H1 (cell line): ENCODE data around the gene SF3B2. TPM values are rescaled to one million over a fixed set of nuclear protein-coding genes. Genes with fewer than 3 reads are reported as not detected.

Experiments used
- CTCF ChIA-PET: fragments of 300-600 bp; sonication (Branson Sonifier 250); formaldehyde crosslinking; loops from one replicate; lab custom pipeline; 2021; ENCODE audit not compliant: partially characterized antibody; lab: Charles Lee
- POLR2A ChIA-PET: fragments of 300-600 bp; sonication (Branson Sonifier 250); formaldehyde crosslinking; loops from one replicate; lab custom pipeline; 2021; ENCODE audit warnings: inconsistent platforms; ENCODE audit not compliant: partially characterized antibody; lab: Charles Lee
- DNase-seq, 2 experiments: peaks; one replicate each; pipeline versions ENCODE4 v3.0.0 to v3.0.0-alpha.2; 2010 to 2022; ENCODE audit warnings: low spot score in 2 of 2, low read depth in 1 of 2, mixed read lengths in 1 of 2
- FAIRE-seq: peaks from 2 replicates; lab custom pipeline; 2011; peaks lifted over from hg19 to GRCh38; lab: Jason Lieb, UNC
- H2AFZ ChIP-seq: 2 replicates; pipeline ENCODE4 v1.8.1; 2012; ENCODE audit warnings: low read length, inconsistent platforms
- H2AK5ac ChIP-seq: 2 replicates; pipeline ENCODE4 v1.6.1; 2013; ENCODE audit warnings: low read depth, low read length
- H2BK120ac ChIP-seq: replicated peaks from 2 replicates; pipeline ENCODE3; 2013; ENCODE audit warnings: low read depth, low read length, inconsistent platforms
- H2BK12ac ChIP-seq: 2 replicates; pipeline ENCODE4 v1.6.1; 2013; ENCODE audit warnings: low read depth, low read length
- H2BK15ac ChIP-seq: 2 replicates; pipeline ENCODE4 v1.6.1; 2013; ENCODE audit warnings: low read length
- H2BK20ac ChIP-seq: 2 replicates; pipeline ENCODE4 v1.6.1; 2013; ENCODE audit warnings: low read length
- H2BK5ac ChIP-seq: 2 replicates; pipeline ENCODE4 v1.6.1; 2013; ENCODE audit warnings: low read depth, low read length
- H3K14ac ChIP-seq: 2 replicates; pipeline ENCODE4 v1.6.1; 2013; ENCODE audit warnings: inconsistent platforms; ENCODE audit not compliant: insufficient read length
- H3K18ac ChIP-seq: 2 replicates; pipeline ENCODE4 v1.6.1; 2013; ENCODE audit warnings: low read length; ENCODE audit errors: extremely low read depth
- H3K23ac ChIP-seq: 2 replicates; pipeline ENCODE4 v1.6.1; 2013; ENCODE audit warnings: inconsistent platforms; ENCODE audit not compliant: insufficient read length
- H3K23me2 ChIP-seq: 2 replicates; pipeline ENCODE4 v1.6.1; 2013; ENCODE audit warnings: low read depth, low read length
- H3K27ac ChIP-seq: 2 replicates; pipeline ENCODE4 v1.6.1; 2011; ENCODE audit warnings: low read depth, low read length, inconsistent platforms
- H3K27me3 ChIP-seq, 4 experiments: replicated peaks in 1 of 4; 1 replicate in 1 of 4; 2 replicates in 3 of 4; pipeline versions ENCODE4 v1.6.1 to v1.8.1; 2011 to 2013; ENCODE audit warnings: low read length in 3 of 4, mild to moderate bottlenecking in 3 of 4, inconsistent platforms in 2 of 4, mixed read lengths in 2 of 4, moderate library complexity in 1 of 4; ENCODE audit not compliant: control insufficient read depth in 3 of 4, insufficient read depth in 3 of 4; ENCODE audit errors: extremely low read depth in 1 of 4
- H3K36me3 ChIP-seq, 4 experiments: 2 replicates each; pipeline versions ENCODE4 v1.6.1 to v1.8.1; 2011 to 2013; ENCODE audit warnings: mild to moderate bottlenecking in 4 of 4, low read length in 3 of 4, moderate library complexity in 2 of 4, control low read depth in 1 of 4, inconsistent platforms in 1 of 4; ENCODE audit not compliant: insufficient read depth in 4 of 4, control insufficient read depth in 2 of 4
- H3K4ac ChIP-seq: replicated peaks from 2 replicates; pipeline ENCODE3; 2013; ENCODE audit warnings: low read length, low read depth, mixed read lengths, inconsistent platforms; ENCODE audit not compliant: insufficient read length
- H3K4me1 ChIP-seq, 4 experiments: replicated peaks in 1 of 4; 1 replicate in 1 of 4; 2 replicates in 3 of 4; pipeline versions ENCODE4 v1.6.1 to v1.8.1; 2011 to 2013; ENCODE audit warnings: low read length in 3 of 4, inconsistent platforms in 2 of 4, mixed read lengths in 1 of 4; ENCODE audit not compliant: insufficient read depth in 4 of 4, control insufficient read depth in 3 of 4
- H3K4me2 ChIP-seq, 2 experiments: 2 replicates each; pipeline versions ENCODE4 v1.6.1 to v1.8.1; 2011 to 2013; ENCODE audit warnings: low read depth in 2 of 2, low read length in 2 of 2, control low read depth in 1 of 2, inconsistent platforms in 1 of 2, mild to moderate bottlenecking in 1 of 2; ENCODE audit not compliant: insufficient read depth in 1 of 2
- H3K4me3 ChIP-seq, 4 experiments: fragments of 200-600, 300-600 bp in 1 of 4; sonication (generic), shearing (Covaris generic), sonication (Bioruptor Twin) in 1 of 4; 2 replicates each; pipeline versions ENCODE4 v1.5.1 to v1.8.1; 2011 to 2016; ENCODE audit warnings: low read length in 4 of 4, low read depth in 3 of 4, control low read depth in 2 of 4, inconsistent platforms in 2 of 4, mild to moderate bottlenecking in 2 of 4, mixed read lengths in 1 of 4, moderate library complexity in 1 of 4; ENCODE audit not compliant: insufficient read depth in 2 of 4; ENCODE audit errors: extremely low read depth in 1 of 4
- H3K56ac ChIP-seq: replicated peaks from 2 replicates; pipeline ENCODE3; 2013; ENCODE audit warnings: low read depth, mild to moderate bottlenecking, mixed read lengths, low read length, inconsistent platforms; ENCODE audit not compliant: insufficient read length
- H3K79me1 ChIP-seq: 2 replicates; pipeline ENCODE4 v1.6.1; 2013; ENCODE audit warnings: low read depth, low read length, control low read depth
- H3K79me2 ChIP-seq, 2 experiments: 2 replicates each; pipeline versions ENCODE4 v1.6.1 to v1.8.1; 2012 to 2013; ENCODE audit warnings: low read length in 2 of 2, mild to moderate bottlenecking in 2 of 2, inconsistent platforms in 1 of 2; ENCODE audit not compliant: insufficient read depth in 2 of 2, control insufficient read depth in 1 of 2
- H3K9ac ChIP-seq, 4 experiments: replicated peaks in 1 of 4; 1 replicate in 1 of 4; 2 replicates in 3 of 4; pipeline versions ENCODE4 v1.6.1 to v1.8.1; 2011 to 2013; ENCODE audit warnings: low read depth in 3 of 4, low read length in 3 of 4, control low read depth in 2 of 4, mild to moderate bottlenecking in 2 of 4, moderate library complexity in 2 of 4, inconsistent platforms in 1 of 4; ENCODE audit errors: extremely low read depth in 1 of 4
- H3K9me3 ChIP-seq, 2 experiments: 2 replicates each; pipeline versions ENCODE4 v1.6.1 to v1.8.1; 2012 to 2013; ENCODE audit warnings: mild to moderate bottlenecking in 2 of 2, moderate library complexity in 2 of 2, control low read depth in 1 of 2, inconsistent platforms in 1 of 2, low read depth in 1 of 2, low read length in 1 of 2, mixed read lengths in 1 of 2; ENCODE audit not compliant: insufficient read depth in 2 of 2
- H4K20me1 ChIP-seq, 2 experiments: replicated peaks in 1 of 2; 2 replicates each; pipeline versions ENCODE3 to v1.8.1; 2011 to 2013; ENCODE audit warnings: inconsistent platforms in 2 of 2, low read length in 2 of 2, mild to moderate bottlenecking in 1 of 2; ENCODE audit not compliant: insufficient read depth in 2 of 2, control insufficient read depth in 1 of 2
- H4K5ac ChIP-seq: 2 replicates; pipeline ENCODE4 v1.6.1; 2013; ENCODE audit warnings: low read length, low read depth, mixed read lengths, inconsistent platforms; ENCODE audit not compliant: insufficient read length
- H4K8ac ChIP-seq: 2 replicates; pipeline ENCODE4 v1.8.0; 2013; ENCODE audit warnings: mild to moderate bottlenecking, moderate library complexity, low read length, inconsistent platforms; ENCODE audit not compliant: insufficient read depth; ENCODE audit errors: extremely low read depth
- H4K91ac ChIP-seq: replicated peaks from 2 replicates; pipeline ENCODE3; 2013; ENCODE audit warnings: low read length, mixed read lengths, inconsistent platforms; ENCODE audit not compliant: insufficient read length
- ASH2L ChIP-seq: fragments of 200-600, 300-600 bp; sonication (generic); IDR thresholded peaks from one replicate; pipeline ENCODE4 v1.7.1; 2017; ENCODE audit warnings: low read length
- CBX8 ChIP-seq: fragments of 300-800, 300-1000 bp; sonication (generic); IDR thresholded peaks from 2 replicates; pipeline ENCODE4 v1.7.1; 2016; ENCODE audit warnings: low read depth, low read length, borderline replicate concordance
- CHD1 ChIP-seq: IDR thresholded peaks from 2 replicates; pipeline ENCODE4 v1.6.1; 2012; ENCODE audit warnings: low read depth, low read length, improper control_type of control experiment
- CHD2 ChIP-seq: IDR thresholded peaks from 2 replicates; pipeline ENCODE4 v1.6.1; 2012; ENCODE audit warnings: low read length, improper control_type of control experiment
- CREB1 ChIP-seq: IDR thresholded peaks from 2 replicates; pipeline ENCODE4 v1.6.1; 2012; ENCODE audit warnings: inconsistent platforms
- FOSL1 ChIP-seq: IDR thresholded peaks from 2 replicates; pipeline ENCODE4 v1.6.1; 2011; ENCODE audit warnings: mild to moderate bottlenecking, low read depth, low read length, moderate library complexity; ENCODE audit not compliant: insufficient read depth
- JUN ChIP-seq: IDR thresholded peaks from 2 replicates; pipeline ENCODE4 v1.6.1; 2011; ENCODE audit warnings: low read depth, mild to moderate bottlenecking, improper control_type of control experiment, low read length
- JUND ChIP-seq: IDR thresholded peaks from 2 replicates; pipeline ENCODE4 v1.6.1; 2011; ENCODE audit warnings: mild to moderate bottlenecking, improper control_type of control experiment, low read length
- KDM1A ChIP-seq: fragments of 200-600, 300-600 bp; sonication (generic); IDR thresholded peaks from 2 replicates; pipeline ENCODE4 v1.7.1; 2016; ENCODE audit warnings: mild to moderate bottlenecking, low read length, borderline replicate concordance
- KDM5A ChIP-seq: fragments of 200-600 bp; IDR thresholded peaks from 2 replicates; pipeline ENCODE4 v1.7.1; 2012; ENCODE audit warnings: mild to moderate bottlenecking, low read length, inconsistent platforms, mixed read lengths
- NANOG ChIP-seq: IDR thresholded peaks from 2 replicates; pipeline ENCODE4 v1.6.1; 2011; ENCODE audit warnings: low read length, low read depth, mild to moderate bottlenecking, inconsistent platforms; ENCODE audit not compliant: insufficient read depth, poor library complexity, severe bottlenecking
- RBBP5 ChIP-seq: IDR thresholded peaks from 2 replicates; pipeline ENCODE4 v1.7.1; 2012; ENCODE audit warnings: low read depth, mild to moderate bottlenecking, inconsistent platforms, low read length, moderate library complexity, borderline replicate concordance
- SP2 ChIP-seq: IDR thresholded peaks from 2 replicates; pipeline ENCODE4 v1.6.1; 2012; ENCODE audit warnings: mild to moderate bottlenecking, low read length, inconsistent platforms
- WGBS, 2 experiments: shearing (Covaris generic) in 1 of 2; methylation state at CpG; one replicate each; pipeline versions ENCODE4 v1.1.6 to v1.1.7; 2013 to 2015; ENCODE audit warnings: low lambda C conversion rate in 2 of 2, mixed read lengths in 2 of 2, inconsistent platforms in 1 of 2, low coverage in 1 of 2, missing lambda C conversion rate in 1 of 2; ENCODE audit not compliant: insufficient replicate concordance in 2 of 2, insufficient coverage in 1 of 2, insufficient read length in 1 of 2; ENCODE audit errors: extremely low coverage in 1 of 2, missing lambda C conversion rate in 1 of 2; 5-methylcytosine and 5-hydroxymethylcytosine counted together
- polyA plus RNA-seq, 7 experiments: library from polyadenylated mRNA; depleted of rRNA in 3 of 7; stranded (reverse) in 5 of 7; unstranded in 2 of 7; fragments of >200 nt in 5 of 7; fragments of 200-250 nt in 2 of 7; gene quantifications; 1 replicate in 5 of 7; 2 replicates in 1 of 7; 4 replicates in 1 of 7; pipeline versions ENCODE4 v1.2.1 to v1.2.3, GENCODE V29; 2011 to 2013; ENCODE audit warnings: missing spikeins in 2 of 7, mixed read lengths in 2 of 7
- total RNA-seq: library from RNA; stranded (reverse); fragmentation: NEBNext Ultra II Directional; extraction: Animal tissue kit (Norgen Biotek cat#: 25700); gene quantifications from 2 replicates; pipeline ENCODE4 v1.2.1, GENCODE V29; 2021
- TF ChIP-seq, protein P1 (sequence below): IDR thresholded peaks from 2 replicates; pipeline ENCODE4 v1.6.1; 2012; ENCODE audit warnings: inconsistent platforms

SF3B2 gene
- total and polyA plus RNA-seq, 2 of the 8 experiments (the other 6 are each of a cell fraction or from before 2014, with no cell fraction given) = 182 to 237 TPM

DNA sequence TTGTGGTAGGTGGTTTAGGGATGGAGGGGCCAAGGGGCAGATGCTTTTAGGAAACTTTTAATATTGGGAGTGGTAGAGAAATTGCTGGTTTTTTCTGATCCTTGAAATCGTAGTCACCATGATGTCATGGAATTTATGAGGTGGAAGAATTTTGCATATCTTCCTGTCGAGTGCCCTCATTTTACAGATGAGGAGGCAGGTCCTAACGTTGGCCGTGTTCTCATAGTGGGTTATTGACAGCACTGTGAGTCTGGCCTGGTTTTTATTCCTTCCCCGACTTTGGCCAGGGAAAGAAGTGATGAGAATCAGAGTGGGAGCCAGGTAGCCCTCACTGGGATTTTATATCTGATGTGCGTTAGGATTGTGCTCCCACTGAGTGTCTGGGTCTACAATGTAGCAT, 9.1 kb downstream of the SF3B2 start:
- ChIA-PET CTCF (interaction anchor here (8.8 kb wide), 1 partner anchor 6 kb away, joined by 144 read pairs; the partner anchor contains the start of genes GAL3ST3 and SF3B2), POLR2A (interaction anchor here (0.6 to 13.4 kb wide), 5 partner anchors 6 to 215 kb away, joined by 3 to 150 read pairs (median 4); partner anchors contain the start of genes PACS1 and SF3B2)
- Histone ChIP-seq H3K4me1 (no peaks in the 10 kb centered on the region), H3K56ac (no peak overlapping the region), H3K27me3 (no peaks in the 10 kb centered on the region), H3K9me3 (no peaks in the 10 kb centered on the region), H2BK12ac (no peak overlapping the region), H3K23ac (no peak overlapping the region), H2BK5ac (no peak overlapping the region), H4K91ac (no peak overlapping the region), H4K5ac (no peak overlapping the region), H3K36me3 (peaks cover 56 to 94% (median 79%) of the 10 kb centered on the region in 4 experiments), H3K4ac (no peak overlapping the region), H3K18ac (no peak overlapping the region), H4K20me1 (peaks cover 0 to 7% of the 10 kb centered on the region in 2 experiments), H3K79me2 (no peaks in the 10 kb centered on the region), H2AK5ac (no peak overlapping the region), H2BK120ac (no peak overlapping the region), H3K14ac (no peak overlapping the region), H2AFZ (no peak overlapping the region), H3K4me2 (no peak overlapping the region), H3K4me3 (no peak overlapping the region), H3K9ac (no peak overlapping the region), H2BK20ac (no peak overlapping the region), H4K8ac (no peak overlapping the region), H3K79me1 (no peaks in the 10 kb centered on the region), H3K23me2 (no peaks in the 10 kb centered on the region), H2BK15ac (no peak overlapping the region), H3K27ac (no peak overlapping the region)
- no peak for DNase-seq
- WGBS, 2 experiments = 90% methylated on average over 6 of the region's 6 CpGs; no CpG with 5 or more reads in 1 of the 2 experiments
- no peak for FAIRE-seq
- no peak for TF ChIP-seq CREB1
- TF ChIP-seq RBBP5 = no peak
- TF ChIP-seq CHD1 = no peak
- TF ChIP-seq FOSL1 = no peak
- no peak for TF ChIP-seq JUN
- TF ChIP-seq CHD2 = no peak
- no peak for TF ChIP-seq KDM5A
- no peak for TF ChIP-seq NANOG
- no peak for TF ChIP-seq SP2
- TF ChIP-seq ASH2L = no peak
- TF ChIP-seq, protein P1, sequence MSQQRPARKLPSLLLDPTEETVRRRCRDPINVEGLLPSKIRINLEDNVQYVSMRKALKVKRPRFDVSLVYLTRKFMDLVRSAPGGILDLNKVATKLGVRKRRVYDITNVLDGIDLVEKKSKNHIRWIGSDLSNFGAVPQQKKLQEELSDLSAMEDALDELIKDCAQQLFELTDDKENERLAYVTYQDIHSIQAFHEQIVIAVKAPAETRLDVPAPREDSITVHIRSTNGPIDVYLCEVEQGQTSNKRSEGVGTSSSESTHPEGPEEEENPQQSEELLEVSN = no peak
- TF ChIP-seq JUND = no peak
- TF ChIP-seq KDM1A = no peak
- no peak for TF ChIP-seq CBX8
